Lung (tissue), 12 donors: ENCODE measurements around the gene GNPTAB. TPM values are rescaled to one million over a fixed set of nuclear protein-coding genes. Genes with fewer than 3 reads are reported as not detected.
"Not testable (repeated sequence)": the region's sequence is repeated elsewhere in the genome, so short reads cannot be mapped to it uniquely, and the experiment has no call there.

Experiments used
- ATAC-seq: fragments of 200-7000 bp; cut with Tn5 transposase; one replicate; pipeline ENCODE4 v1.9.1; 2020; ENCODE audit warnings: moderate number of reproducible peaks; ENCODE audit not compliant: insufficient read depth, low FRiP score
- DNase-seq, 3 donors: peaks; one replicate each; pipeline ENCODE4 v3.0.0-alpha.2; 2013 to 2017
- H3K27ac ChIP-seq, 2 donors: one replicate each; pipeline ENCODE4 v1.5.1; 2013; ENCODE audit warnings: mild to moderate bottlenecking in 2 of 2, moderate library complexity in 2 of 2, control low read depth in 1 of 2, inconsistent platforms in 1 of 2, low read depth in 1 of 2, low read length in 1 of 2
- H3K27me3 ChIP-seq, 3 donors: one replicate each; pipeline ENCODE4 v1.5.1; 2013; ENCODE audit warnings: low read length in 2 of 3; ENCODE audit not compliant: control insufficient read depth in 3 of 3, insufficient read depth in 3 of 3
- H3K36me3 ChIP-seq, 4 donors: one replicate each; pipeline ENCODE4 v1.5.1; 2013; ENCODE audit warnings: low read length in 4 of 4, mild to moderate bottlenecking in 1 of 4, moderate library complexity in 1 of 4; ENCODE audit not compliant: control insufficient read depth in 4 of 4, insufficient read depth in 4 of 4
- H3K4me1 ChIP-seq, 5 donors: one replicate each; pipeline ENCODE4 v1.5.1; 2013; ENCODE audit warnings: low read length in 5 of 5, mild to moderate bottlenecking in 2 of 5, moderate library complexity in 1 of 5; ENCODE audit not compliant: control insufficient read depth in 5 of 5, insufficient read depth in 5 of 5
- H3K4me3 ChIP-seq: one replicate; pipeline ENCODE4 v1.5.1; 2013; ENCODE audit warnings: mild to moderate bottlenecking, control low read depth, moderate library complexity
- H3K9ac ChIP-seq, 2 donors: one replicate each; pipeline ENCODE4 v1.5.1; 2013; ENCODE audit warnings: low read length in 2 of 2, control low read depth in 1 of 2; ENCODE audit not compliant: insufficient read depth in 1 of 2
- H3K9me3 ChIP-seq, 4 donors: one replicate each; pipeline ENCODE4 v1.5.1; 2013; ENCODE audit warnings: low read length in 3 of 4, mild to moderate bottlenecking in 1 of 4, moderate library complexity in 1 of 4; ENCODE audit not compliant: control insufficient read depth in 4 of 4, insufficient read depth in 3 of 4
- WGBS, 2 donors: extraction: QIAGEN DNeasy Blood & Tissue Kit; methylation state at CpG; one replicate each; pipeline ENCODE4 v1.1.7; 2013; 5-methylcytosine and 5-hydroxymethylcytosine counted together
- polyA plus RNA-seq, 2 donors: library from polyadenylated mRNA; stranded (reverse); fragments of 200-250 nt; gene quantifications; one replicate each; pipeline ENCODE4 v1.2.1, GENCODE V29; 2013
- total RNA-seq, 2 donors: library from RNA; depleted of rRNA in 1 of 2; stranded (reverse); fragments of >200 nt in 1 of 2; gene quantifications; one replicate each; pipeline ENCODE4 v1.2.1, GENCODE V29; 2014 to 2021
- TF ChIP-seq, protein P1 (sequence below): IDR thresholded peaks from 2 replicates; pipeline ENCODE4 v1.5.1; 2012; ENCODE audit warnings: mild to moderate bottlenecking; ENCODE audit errors: control extremely low read depth, extremely low read depth
- donor health status: control.
- donor health status: control.
- donor health status: Bipolar disorder and iron deficiency.
- donor health status: healthy.
- donor health status: DM: yes; HTN: yes; CAD: no.

The GNPTAB gene
- total and polyA plus RNA-seq, 4 donors = 14.8 to 74.3 (median 39.9) TPM

DNA sequence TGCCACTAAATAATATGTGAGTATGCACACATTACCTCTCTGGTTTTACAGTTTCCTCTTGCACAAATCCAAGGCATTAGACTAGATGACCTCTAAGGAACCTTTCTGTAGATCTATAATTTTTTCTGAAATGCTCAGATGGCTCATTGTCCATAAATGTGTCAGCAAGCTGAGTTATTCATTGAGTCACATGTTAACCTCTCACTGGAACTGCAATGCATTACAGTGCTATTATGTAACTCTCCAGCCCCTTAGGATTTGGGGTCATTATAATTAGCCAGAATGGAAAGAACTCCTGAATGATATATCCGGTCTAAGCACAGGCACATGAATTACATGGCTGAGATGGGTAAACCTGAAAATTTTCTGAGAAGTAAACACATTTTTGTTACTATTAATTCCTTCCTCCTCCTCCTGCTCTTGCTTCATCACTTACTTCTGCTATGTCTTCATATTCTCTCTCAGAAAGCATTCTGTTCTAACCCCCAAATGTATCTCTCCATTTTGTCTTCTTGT lies 26.3 kb upstream of the GNPTAB start:
- H3K27ac ChIP-seq = no peak overlapping the region

DNA sequence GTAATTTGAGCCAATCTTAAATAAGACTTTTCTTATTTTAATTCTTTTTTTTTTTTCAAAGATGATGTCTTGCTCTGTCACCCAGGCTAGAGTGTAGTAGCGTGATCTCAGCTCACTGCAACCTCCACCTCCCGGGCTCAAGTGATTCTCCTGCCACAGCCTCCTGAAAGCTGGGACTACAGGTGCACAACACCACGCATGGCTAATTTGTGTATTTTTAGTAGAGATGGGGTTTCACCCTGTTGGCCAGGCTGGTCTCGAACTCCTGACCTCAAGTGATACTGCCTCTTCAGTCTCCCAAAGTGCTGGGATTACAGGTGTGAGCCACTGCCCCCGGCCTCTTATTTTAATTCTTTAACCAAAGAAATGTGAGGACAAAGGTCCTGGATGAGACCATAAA lies 25.9 kb upstream of the GNPTAB start:
- 95 to 96% methylated on average over 5 of the region's 5 CpGs for WGBS, 2 donors
- not testable (repeated sequence) for DNase-seq, H3K36me3 ChIP-seq, H3K27me3 ChIP-seq, H3K27ac ChIP-seq, H3K9ac ChIP-seq, H3K9me3 ChIP-seq, H3K4me3 ChIP-seq, H3K4me1 ChIP-seq, ATAC-seq

More for the DNA sequence above, 26.3 kb upstream of the GNPTAB start:
- no peaks in the 10 kb centered on the region for H3K27me3 ChIP-seq
- no peaks in the 10 kb centered on the region for H3K9me3 ChIP-seq
- no peak overlapping the region for H3K4me3 ChIP-seq
- H3K36me3 ChIP-seq = no peaks in the 10 kb centered on the region
- TF ChIP-seq, protein P1, sequence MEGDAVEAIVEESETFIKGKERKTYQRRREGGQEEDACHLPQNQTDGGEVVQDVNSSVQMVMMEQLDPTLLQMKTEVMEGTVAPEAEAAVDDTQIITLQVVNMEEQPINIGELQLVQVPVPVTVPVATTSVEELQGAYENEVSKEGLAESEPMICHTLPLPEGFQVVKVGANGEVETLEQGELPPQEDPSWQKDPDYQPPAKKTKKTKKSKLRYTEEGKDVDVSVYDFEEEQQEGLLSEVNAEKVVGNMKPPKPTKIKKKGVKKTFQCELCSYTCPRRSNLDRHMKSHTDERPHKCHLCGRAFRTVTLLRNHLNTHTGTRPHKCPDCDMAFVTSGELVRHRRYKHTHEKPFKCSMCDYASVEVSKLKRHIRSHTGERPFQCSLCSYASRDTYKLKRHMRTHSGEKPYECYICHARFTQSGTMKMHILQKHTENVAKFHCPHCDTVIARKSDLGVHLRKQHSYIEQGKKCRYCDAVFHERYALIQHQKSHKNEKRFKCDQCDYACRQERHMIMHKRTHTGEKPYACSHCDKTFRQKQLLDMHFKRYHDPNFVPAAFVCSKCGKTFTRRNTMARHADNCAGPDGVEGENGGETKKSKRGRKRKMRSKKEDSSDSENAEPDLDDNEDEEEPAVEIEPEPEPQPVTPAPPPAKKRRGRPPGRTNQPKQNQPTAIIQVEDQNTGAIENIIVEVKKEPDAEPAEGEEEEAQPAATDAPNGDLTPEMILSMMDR = no peak
- WGBS, 2 donors = 40 to 58% methylated on average over 1 of the region's 1 CpG
- no peak overlapping the region for H3K9ac ChIP-seq
- peaks cover 0 to 6% (median 0%) of the 10 kb centered on the region in 5 donors for H3K4me1 ChIP-seq
- DNase-seq = no peak
- peak; percentile 23 for ATAC-seq

DNA sequence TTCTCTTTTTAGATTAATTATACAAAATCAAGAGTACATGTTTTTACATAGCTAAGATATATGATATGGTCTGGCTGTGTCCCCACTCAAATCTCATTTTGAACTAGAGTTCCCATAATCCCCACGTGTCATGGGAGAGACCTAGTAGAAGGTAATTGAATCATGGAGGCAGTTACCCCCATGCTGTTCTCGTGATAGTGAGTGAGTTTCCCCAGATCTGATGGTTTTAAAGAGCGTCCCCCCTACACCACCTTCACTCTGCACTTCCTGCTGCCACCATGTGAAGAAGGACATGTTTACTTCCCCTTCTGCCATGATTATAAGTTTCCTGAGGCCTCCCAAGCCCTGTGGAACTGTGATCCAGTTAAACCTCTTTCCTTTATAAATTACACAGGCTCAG lies 25.2 kb upstream of the GNPTAB start:
- ATAC-seq (no peak), DNase-seq (no peak)
- no peak overlapping the region for H3K27ac ChIP-seq
- TF ChIP-seq, protein P1 = no peak
- no peak overlapping the region for H3K4me3 ChIP-seq
- no peak overlapping the region for H3K9ac ChIP-seq
- no peaks in the 10 kb centered on the region for H3K36me3 ChIP-seq
- no peaks in the 10 kb centered on the region for H3K27me3 ChIP-seq
- H3K4me1 ChIP-seq = peaks cover 0 to 6% (median 0%) of the 10 kb centered on the region in 5 donors
- WGBS, 2 donors = 38 to 75% methylated on average over 3 of the region's 3 CpGs
- no peaks in the 10 kb centered on the region for H3K9me3 ChIP-seq

DNA sequence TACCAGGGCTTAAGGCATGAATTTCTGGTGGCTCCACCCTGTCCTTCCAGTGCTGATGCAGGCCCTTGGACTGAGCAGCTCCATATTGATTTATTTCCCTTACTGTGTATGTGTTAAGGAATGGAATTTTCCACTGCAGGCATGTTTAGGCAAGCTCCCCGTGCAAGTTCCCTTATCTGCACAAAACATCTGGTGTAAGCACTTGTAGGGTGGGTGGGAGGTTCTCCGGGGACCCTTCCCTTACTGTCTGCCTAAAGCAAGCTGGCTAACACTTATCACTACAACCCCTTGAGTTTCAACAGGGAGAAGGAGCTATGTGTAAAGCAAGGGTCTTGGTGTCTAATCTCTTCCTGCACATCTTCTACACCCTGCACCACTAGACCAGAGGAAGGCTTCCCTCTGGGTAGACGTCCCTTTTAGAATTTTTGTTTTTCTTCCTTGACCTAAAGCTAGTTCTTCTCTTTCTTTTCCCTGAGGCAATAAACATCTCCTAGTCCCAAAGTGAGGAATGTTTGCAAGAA lies 24.7 kb upstream of the GNPTAB start:
- TF ChIP-seq, protein P1 = no peak
- no peaks in the 10 kb centered on the region for H3K9me3 ChIP-seq
- DNase-seq (peak; percentile 11 to 31 (median 15)), ATAC-seq (no peak)
- H3K4me1 ChIP-seq = peaks cover 0 to 4% (median 0%) of the 10 kb centered on the region in 5 donors
- 7 to 15% methylated on average over 3 of the region's 3 CpGs for WGBS, 2 donors
- H3K9ac ChIP-seq = no peak overlapping the region
- no peak overlapping the region for H3K4me3 ChIP-seq
- no peak overlapping the region for H3K27ac ChIP-seq
- H3K36me3 ChIP-seq = no peaks in the 10 kb centered on the region
- H3K27me3 ChIP-seq = no peaks in the 10 kb centered on the region
